ENCODE measurements around the gene RPL36AL.

The RPL36AL gene

GRCh38 chr14:49569281-49569680 lies 51.1 kb downstream of the RPL36AL start:
- peaks cover 13% of the 10 kb centered on the region for H3K36me3 Mint-ChIP-seq
- H3K27ac Mint-ChIP-seq = no peak overlapping the region
- H3K9me3 Mint-ChIP-seq = no peaks in the 10 kb centered on the region
- peaks cover 6% of the 10 kb centered on the region for H3K4me1 Mint-ChIP-seq
- H3K4me3 Mint-ChIP-seq = no peak overlapping the region
- H3K27me3 Mint-ChIP-seq = no peaks in the 10 kb centered on the region

Measured in activated naive CD4-positive, alpha-beta T cell treated with anti-CD3 and anti-CD28 coated beads, Interleukin-2, amount 50 U/mL, for 24 hours (primary cell).